Keratinocyte (primary cell): ENCODE measurements around the gene PRKCH. TPM values are rescaled to one million over a fixed set of nuclear protein-coding genes. Genes with fewer than 3 reads are reported as not detected.

ENCODE experiments used
- DNase-seq: peaks from one replicate; pipeline ENCODE4 v3.0.0-alpha.2; 2011; ENCODE audit warnings: low read depth, missing footprints, low spot score
- FAIRE-seq: peaks from 2 replicates; lab custom pipeline; 2011; peaks lifted over from hg19 to GRCh38; lab: Jason Lieb, UNC
- H2AFZ ChIP-seq: 2 replicates; pipeline ENCODE4 v1.6.0; 2012; ENCODE audit warnings: low read length, control low read depth, inconsistent platforms; ENCODE audit not compliant: control insufficient read depth
- H3K27ac ChIP-seq: 2 replicates; pipeline ENCODE4 v1.5.1; 2011; ENCODE audit warnings: low read length; ENCODE audit not compliant: control insufficient read depth, insufficient read depth
- H3K27me3 ChIP-seq: 3 replicates; pipeline ENCODE4 v1.6.0; 2011; ENCODE audit warnings: low read length; ENCODE audit not compliant: control insufficient read depth, insufficient read depth; ENCODE audit errors: extremely low read depth
- H3K36me3 ChIP-seq, 2 experiments: 2 replicates in 1 of 2; 3 replicates in 1 of 2; pipeline ENCODE4 v1.5.1; 2011; ENCODE audit warnings: low read length in 2 of 2, mild to moderate bottlenecking in 1 of 2; ENCODE audit not compliant: control insufficient read depth in 2 of 2, insufficient read depth in 2 of 2; ENCODE audit errors: extremely low read depth in 1 of 2
- H3K4me1 ChIP-seq: 3 replicates; pipeline ENCODE4 v1.5.1; 2011; ENCODE audit warnings: low read length; ENCODE audit not compliant: control insufficient read depth, insufficient read depth; ENCODE audit errors: extremely low read depth
- H3K4me2 ChIP-seq: 3 replicates; pipeline ENCODE4 v1.6.0; 2011; ENCODE audit warnings: low read depth, low read length; ENCODE audit not compliant: control insufficient read depth, insufficient read depth; ENCODE audit errors: extremely low read depth
- H3K4me3 ChIP-seq, 3 experiments: fragments of 200-600 bp in 1 of 3; sonication (generic) in 1 of 3; 2 replicates in 2 of 3; 3 replicates in 1 of 3; pipeline ENCODE4 v1.5.1; 2011 to 2016; ENCODE audit warnings: low read length in 3 of 3, mild to moderate bottlenecking in 3 of 3, control low read depth in 2 of 3, inconsistent platforms in 1 of 3, low read depth in 1 of 3, mixed read lengths in 1 of 3, mixed run types in 1 of 3, moderate library complexity in 1 of 3; ENCODE audit not compliant: control insufficient read depth in 2 of 3, insufficient read depth in 2 of 3; ENCODE audit errors: extremely low read depth in 1 of 3
- H3K79me2 ChIP-seq: 2 replicates; pipeline ENCODE4 v1.6.0; 2012; ENCODE audit warnings: low read length; ENCODE audit not compliant: control insufficient read depth, insufficient read depth
- H3K9ac ChIP-seq: 3 replicates; pipeline ENCODE4 v1.6.0; 2011; ENCODE audit warnings: low read length; ENCODE audit not compliant: control insufficient read depth, insufficient read depth; ENCODE audit errors: extremely low read depth
- H3K9me1 ChIP-seq: 3 replicates; pipeline ENCODE4 v1.6.0; 2011; ENCODE audit warnings: low read length; ENCODE audit not compliant: control insufficient read depth, insufficient read depth; ENCODE audit errors: extremely low read depth
- H3K9me3 ChIP-seq: 2 replicates; pipeline ENCODE4 v1.5.1; 2012; ENCODE audit warnings: low read depth, low read length; ENCODE audit not compliant: control insufficient read depth
- H4K20me1 ChIP-seq: 3 replicates; pipeline ENCODE4 v1.6.0; 2011; ENCODE audit warnings: low read length; ENCODE audit not compliant: control insufficient read depth, insufficient read depth; ENCODE audit errors: extremely low read depth
- EZH2 ChIP-seq: IDR thresholded peaks from one replicate; pipeline ENCODE4 v1.6.1; 2012; ENCODE audit warnings: inconsistent platforms, mild to moderate bottlenecking, low read length, moderate library complexity
- dilution Hi-C: fragments of 300-500 bp; cut with MboI; formaldehyde crosslinking; loops from one replicate; pipeline ENCODE4 v1.7.0; 2020; ENCODE audit warnings: low sequenced_read_pairs; ENCODE audit not compliant: extremely low pct_ligation_motif_present
- polyA plus RNA-seq, 5 experiments: library from polyadenylated mRNA; depleted of rRNA in 3 of 5; stranded (reverse) in 3 of 5; stranded (forward) in 1 of 5; unstranded in 1 of 5; fragments of >200 nt; gene quantifications; 1 replicate in 1 of 5; 2 replicates in 3 of 5; 3 replicates in 1 of 5; pipeline versions ENCODE4 v1.2.1 to v1.2.3, GENCODE V29; 2011 to 2012; ENCODE audit warnings: missing spikeins in 2 of 5, low read depth in 1 of 5, low replicate concordance in 1 of 5
- TF ChIP-seq, protein P1 (sequence below), 3 experiments: IDR thresholded peaks in 1 of 3; conservative IDR thresholded peaks in 1 of 3; optimal IDR thresholded peaks in 1 of 3; 2 replicates in 2 of 3; 3 replicates in 1 of 3; pipeline versions ENCODE3 to v1.5.1; 2011; ENCODE audit warnings: low read length in 3 of 3, mild to moderate bottlenecking in 3 of 3, moderate library complexity in 2 of 3, control low read depth in 1 of 3, inconsistent platforms in 1 of 3; ENCODE audit not compliant: insufficient read depth in 2 of 3; ENCODE audit errors: extremely low read depth in 1 of 3

Gene PRKCH
- polyA plus RNA-seq, 1 donor (not counting 4 experiments of a cell fraction or from before 2014, with no cell fraction given) = 13.7 TPM

DNA sequence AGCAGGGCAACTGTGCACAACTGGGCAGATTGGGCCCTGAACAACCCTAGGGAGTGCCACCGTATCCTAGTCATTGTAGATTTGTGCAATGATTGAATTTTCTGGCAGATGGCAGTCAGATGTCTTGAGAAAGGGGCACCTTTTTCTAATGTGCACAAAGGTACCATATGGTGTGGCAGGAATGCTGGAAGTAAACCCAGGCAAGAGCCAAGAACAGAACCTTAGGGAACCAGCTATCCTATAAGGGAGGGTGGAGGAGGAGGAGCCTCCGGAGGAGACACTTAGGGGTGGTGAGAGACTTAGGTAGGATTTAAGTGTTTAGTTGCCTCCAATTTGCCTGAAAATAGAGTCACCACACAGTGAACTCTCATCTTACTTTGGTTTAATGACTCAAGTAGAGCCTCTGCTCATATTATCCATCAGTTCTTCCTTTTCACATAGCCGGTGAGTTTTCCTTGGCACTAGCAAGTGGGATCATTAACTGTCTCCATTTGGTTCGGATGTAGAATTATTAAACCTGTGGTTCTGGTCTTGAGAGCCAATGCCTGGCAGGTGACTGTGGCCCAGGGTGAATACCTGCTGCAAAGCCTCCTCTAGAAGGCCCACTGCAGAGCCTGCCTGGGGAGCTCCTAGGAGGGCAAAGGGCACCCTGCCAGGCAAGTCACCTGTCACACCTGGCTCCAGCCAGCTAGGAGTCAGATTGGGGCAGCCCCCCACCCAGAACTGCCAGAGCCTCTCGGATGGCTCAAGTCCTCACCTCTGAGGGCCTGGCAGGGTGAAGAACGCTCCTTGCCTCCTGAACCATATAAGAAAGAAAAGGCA, 189.6 kb downstream of the PRKCH start:
- FAIRE-seq (peak; percentile 20), DNase-seq (no peak)
- Histone ChIP-seq H3K36me3 (no peaks in the 10 kb centered on the region), H3K9me3 (no peaks in the 10 kb centered on the region), H3K4me2 (no peak overlapping the region), H4K20me1 (no peaks in the 10 kb centered on the region), H3K27ac (no peak overlapping the region), H3K79me2 (no peaks in the 10 kb centered on the region), H3K4me1 (peaks cover 24% of the 10 kb centered on the region), H2AFZ (no peak overlapping the region), H3K4me3 (no peak overlapping the region), H3K9me1 (no peaks in the 10 kb centered on the region), H3K9ac (no peak overlapping the region), H3K27me3 (no peaks in the 10 kb centered on the region)
- TF ChIP-seq, protein P1, sequence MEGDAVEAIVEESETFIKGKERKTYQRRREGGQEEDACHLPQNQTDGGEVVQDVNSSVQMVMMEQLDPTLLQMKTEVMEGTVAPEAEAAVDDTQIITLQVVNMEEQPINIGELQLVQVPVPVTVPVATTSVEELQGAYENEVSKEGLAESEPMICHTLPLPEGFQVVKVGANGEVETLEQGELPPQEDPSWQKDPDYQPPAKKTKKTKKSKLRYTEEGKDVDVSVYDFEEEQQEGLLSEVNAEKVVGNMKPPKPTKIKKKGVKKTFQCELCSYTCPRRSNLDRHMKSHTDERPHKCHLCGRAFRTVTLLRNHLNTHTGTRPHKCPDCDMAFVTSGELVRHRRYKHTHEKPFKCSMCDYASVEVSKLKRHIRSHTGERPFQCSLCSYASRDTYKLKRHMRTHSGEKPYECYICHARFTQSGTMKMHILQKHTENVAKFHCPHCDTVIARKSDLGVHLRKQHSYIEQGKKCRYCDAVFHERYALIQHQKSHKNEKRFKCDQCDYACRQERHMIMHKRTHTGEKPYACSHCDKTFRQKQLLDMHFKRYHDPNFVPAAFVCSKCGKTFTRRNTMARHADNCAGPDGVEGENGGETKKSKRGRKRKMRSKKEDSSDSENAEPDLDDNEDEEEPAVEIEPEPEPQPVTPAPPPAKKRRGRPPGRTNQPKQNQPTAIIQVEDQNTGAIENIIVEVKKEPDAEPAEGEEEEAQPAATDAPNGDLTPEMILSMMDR (optimal IDR thresholded peaks at IDR 0.05 in 1 of 3, IDR thresholded peaks at IDR 0.05 in 1 of 3, conservative IDR thresholded peaks at IDR 0.05 in 1 of 3; ENCODE audit: extremely low read depth in 1 of 3, insufficient read depth in 2 of 3, low read length in 3 of 3) = no peak
- no peak for TF ChIP-seq EZH2
- dilution Hi-C loops = no loop called here

DNA sequence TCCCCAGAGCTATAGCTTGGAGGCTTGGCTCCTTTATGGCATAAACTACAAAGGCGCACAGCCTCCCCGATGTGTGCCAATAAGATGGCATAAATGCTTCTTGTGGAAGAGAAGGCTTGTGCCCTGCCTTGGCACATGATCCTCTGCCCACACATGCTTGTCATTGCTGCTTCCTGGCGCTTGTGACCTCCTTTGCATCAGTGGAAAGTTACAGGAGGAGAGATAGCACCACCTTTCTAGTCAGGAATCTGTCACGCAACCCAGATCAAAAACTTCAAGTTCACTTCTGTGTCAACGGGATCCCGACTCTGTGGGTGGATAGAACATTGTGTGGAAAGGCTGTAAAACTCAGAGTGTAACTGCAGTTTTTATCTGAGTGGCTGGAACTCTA, 190.2 kb downstream of the PRKCH start:
- Histone ChIP-seq H3K9me1 (no peaks in the 10 kb centered on the region), H2AFZ (no peak overlapping the region), H3K4me2 (no peak overlapping the region), H3K79me2 (no peaks in the 10 kb centered on the region), H3K9me3 (no peaks in the 10 kb centered on the region), H3K36me3 (no peaks in the 10 kb centered on the region), H4K20me1 (no peaks in the 10 kb centered on the region), H3K4me3 (no peak overlapping the region), H3K4me1 (peaks cover 27% of the 10 kb centered on the region), H3K27ac (no peak overlapping the region), H3K9ac (no peak overlapping the region), H3K27me3 (no peaks in the 10 kb centered on the region)
- DNase-seq (no peak), FAIRE-seq (peak; percentile 57)
- no peak for TF ChIP-seq EZH2
- TF ChIP-seq, protein P1 (optimal IDR thresholded peaks at IDR 0.05 in 1 of 3, IDR thresholded peaks at IDR 0.05 in 1 of 3, conservative IDR thresholded peaks at IDR 0.05 in 1 of 3; ENCODE audit: extremely low read depth in 1 of 3, insufficient read depth in 2 of 3, low read length in 3 of 3) = no peak
- dilution Hi-C loops = no loop called here
